NCI-H187 (cell line): ENCODE results near the gene WDTC1.

Experiments
- DNase-seq, 2 experiments: peaks; one replicate each; lab custom pipeline; 2025; lab: John Stamatoyannopoulos, UW

The WDTC1 gene

DNA sequence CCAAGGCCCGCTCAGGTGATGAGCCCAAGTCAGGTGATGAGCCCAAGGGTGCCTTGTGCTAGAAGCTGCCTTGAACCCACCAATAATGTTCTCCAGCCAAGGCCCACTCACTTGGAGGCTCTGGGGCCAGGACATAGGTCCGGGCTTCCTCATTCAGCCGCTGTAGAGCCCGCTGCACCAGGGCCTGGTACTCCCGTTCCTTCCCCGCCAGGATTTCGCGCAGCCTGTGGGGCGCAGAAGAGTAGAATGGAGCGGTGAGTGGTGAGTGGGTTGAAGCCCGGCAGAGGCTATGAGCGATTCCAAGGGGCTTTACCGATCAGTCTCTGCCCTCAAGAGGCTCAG lies 121.8 kb downstream of the WDTC1 start:
- DNase-seq = no peak

- DNase-seq = no peak
These were observed 122.3 kb downstream of the WDTC1 start for GRCh38 chr1:27356619-27357280.

DNA sequence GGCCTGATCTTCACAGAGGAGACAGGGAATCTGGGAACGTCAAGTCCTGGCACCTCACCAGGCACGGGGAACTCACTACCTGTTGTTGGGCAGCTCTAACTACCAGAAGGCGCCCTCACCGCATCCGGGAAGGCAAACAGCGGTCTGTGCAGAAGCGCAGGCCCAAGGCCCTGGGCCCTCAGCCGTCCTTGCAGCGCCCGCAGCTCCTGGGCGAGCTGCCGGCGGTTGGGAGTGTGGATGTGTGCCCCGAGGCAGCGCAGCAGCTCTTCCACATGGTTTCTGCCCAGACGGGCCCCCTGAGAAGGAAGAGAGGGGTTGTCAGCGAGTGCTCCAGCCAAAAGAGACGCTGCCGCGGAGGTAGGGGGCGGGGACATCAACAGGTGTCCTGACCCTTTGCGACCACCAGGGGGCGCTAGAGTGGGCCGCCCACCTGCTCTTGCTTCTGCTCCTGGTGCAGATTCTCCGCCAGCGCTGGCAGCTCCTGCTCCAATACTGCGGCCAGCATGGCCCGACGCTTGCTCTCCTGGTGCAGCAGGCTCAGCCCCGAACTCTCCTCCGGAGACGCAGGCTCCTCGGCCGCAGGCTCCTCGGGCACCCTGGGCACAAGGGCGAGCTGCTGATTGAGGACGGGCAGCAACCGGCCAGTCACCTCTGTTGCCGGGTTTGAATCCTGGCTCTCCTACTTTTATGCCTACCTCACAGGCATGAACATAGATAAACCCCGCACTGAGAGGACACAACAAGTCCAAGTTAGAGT lies 123.0 kb downstream of the WDTC1 start:
- DNase-seq = peak; percentile 23 to 42
